ENCODE results near the gene MARF1. TPM values are rescaled to one million over a fixed set of nuclear protein-coding genes. Genes with fewer than 3 reads are reported as not detected.

The MARF1 gene
- total and polyA plus RNA-seq, 2 of the 8 experiments (the other 6 are each of a cell fraction or from before 2014, with no cell fraction given): 5.6 to 31.4 TPM

DNA sequence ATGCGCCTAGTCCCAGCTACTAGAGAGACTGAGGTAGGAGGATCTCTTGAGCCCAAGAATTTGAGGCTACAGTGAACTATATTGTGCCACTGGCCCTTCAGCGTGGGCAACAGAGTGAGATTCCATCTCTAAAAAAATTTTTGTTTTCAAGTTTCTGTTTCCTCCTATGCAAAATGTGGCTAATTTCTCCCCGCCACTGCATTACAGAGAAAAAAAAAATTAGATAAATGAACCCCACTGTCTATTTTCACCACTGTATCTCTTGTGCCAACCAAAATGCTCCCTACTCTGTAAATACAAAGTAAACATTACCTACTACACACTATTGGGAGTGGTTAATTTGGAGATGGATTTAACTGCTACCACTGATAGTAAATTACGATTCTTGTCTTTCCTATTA lies 2.0 kb downstream of the MARF1 start:
- H3K14ac ChIP-seq (ENCODE audit: insufficient read length): no peak overlapping the region
- 0 out of 7 replicates have a peak overlapping the region, but pooled peaks of 1 of the 4 experiments have one; percentile 11 for H3K9ac ChIP-seq (replicated peaks in 1 of 4; ENCODE audit: extremely low read depth in 1 of 4, low read depth in 3 of 4, low read length in 3 of 4)
- H3K27ac ChIP-seq (ENCODE audit: low read depth, low read length): no peak overlapping the region
- no peak overlapping the region for H4K5ac ChIP-seq (ENCODE audit: insufficient read length, low read depth, low read length)
- DNase-seq (ENCODE audit: low read depth in 1 of 2, low spot score in 2 of 2) (no peak), FAIRE-seq (no peak)
- peaks cover 2 to 21% (median 14%) of the 10 kb centered on the region in 4 experiments; a peak in 7 of 8 replicates for H3K36me3 ChIP-seq (ENCODE audit: control insufficient read depth in 2 of 4, insufficient read depth in 4 of 4, low read length in 3 of 4)
- no peak overlapping the region for H2BK20ac ChIP-seq (ENCODE audit: low read length)
- no peak overlapping the region for H4K91ac ChIP-seq (replicated peaks; ENCODE audit: insufficient read length, low read length)
- no peak overlapping the region for H3K4me3 ChIP-seq (ENCODE audit: extremely low read depth in 1 of 4, insufficient read depth in 2 of 4, low read depth in 3 of 4, low read length in 4 of 4)
- no peak overlapping the region for H3K4me2 ChIP-seq (ENCODE audit: insufficient read depth in 1 of 2, low read depth in 2 of 2, low read length in 2 of 2)
- H3K79me1 ChIP-seq (ENCODE audit: low read depth, low read length): no peaks in the 10 kb centered on the region
- no peak overlapping the region for H2BK15ac ChIP-seq (ENCODE audit: low read length)
- no peak overlapping the region for H2BK12ac ChIP-seq (ENCODE audit: low read depth, low read length)
- no peak overlapping the region for H3K23ac ChIP-seq (ENCODE audit: insufficient read length)
- no peaks in the 10 kb centered on the region for H3K9me3 ChIP-seq (ENCODE audit: insufficient read depth in 2 of 2, low read depth in 1 of 2, low read length in 1 of 2)
- no peak overlapping the region for H2AFZ ChIP-seq (ENCODE audit: low read length)
- no peak overlapping the region for H3K56ac ChIP-seq (replicated peaks; ENCODE audit: insufficient read length, low read depth, low read length)
- peaks cover 0 to 8% (median 2%) of the 10 kb centered on the region in 4 experiments; a peak in 3 of 7 replicates for H3K4me1 ChIP-seq (replicated peaks in 1 of 4; ENCODE audit: control insufficient read depth in 3 of 4, insufficient read depth in 4 of 4, low read length in 3 of 4)
- POLR2A ChIA-PET (ENCODE audit: partially characterized antibody): interaction anchor here (1.0 kb wide), 1 partner anchor 13 kb away, joined by 4 read pairs; no protein-coding TSS in a partner anchor
- H3K79me2 ChIP-seq (ENCODE audit: control insufficient read depth in 1 of 2, insufficient read depth in 2 of 2, low read length in 2 of 2): peaks cover 5 to 28% of the 10 kb centered on the region in 2 experiments
- no peak overlapping the region for H3K4ac ChIP-seq (replicated peaks; ENCODE audit: insufficient read length, low read depth, low read length)
- CTCF ChIA-PET (ENCODE audit: partially characterized antibody): interaction anchor here (0.8 kb wide), 1 partner anchor 26 kb away, joined by 3 read pairs; no protein-coding TSS in a partner anchor
- no peak overlapping the region for H2BK5ac ChIP-seq (ENCODE audit: low read depth, low read length)
- H3K23me2 ChIP-seq (ENCODE audit: low read depth, low read length): no peaks in the 10 kb centered on the region
- no peak overlapping the region for H4K8ac ChIP-seq (ENCODE audit: extremely low read depth, insufficient read depth, low read length)
- no peak overlapping the region for H3K18ac ChIP-seq (ENCODE audit: extremely low read depth, low read length)
- peaks cover 0 to 4% of the 10 kb centered on the region in 2 experiments for H4K20me1 ChIP-seq (replicated peaks in 1 of 2; ENCODE audit: control insufficient read depth in 1 of 2, insufficient read depth in 2 of 2, low read length in 2 of 2)
- H2BK120ac ChIP-seq (replicated peaks; ENCODE audit: low read depth, low read length): no peak overlapping the region
- no peaks in the 10 kb centered on the region for H3K27me3 ChIP-seq (replicated peaks in 1 of 4; ENCODE audit: control insufficient read depth in 3 of 4, extremely low read depth in 1 of 4, insufficient read depth in 3 of 4, low read length in 3 of 4)
- 88% methylated on average over 4 of the region's 4 CpGs; no CpG with 5 or more reads in 1 of the 2 experiments for WGBS, 2 experiments (ENCODE audit: extremely low coverage in 1 of 2, insufficient coverage in 1 of 2, insufficient read length in 1 of 2, insufficient replicate concordance in 2 of 2, low coverage in 1 of 2, low lambda C conversion rate in 2 of 2, missing lambda C conversion rate in 1 of 2)
- no peak overlapping the region for H2AK5ac ChIP-seq (ENCODE audit: low read depth, low read length)
- TF ChIP-seq, protein P1, sequence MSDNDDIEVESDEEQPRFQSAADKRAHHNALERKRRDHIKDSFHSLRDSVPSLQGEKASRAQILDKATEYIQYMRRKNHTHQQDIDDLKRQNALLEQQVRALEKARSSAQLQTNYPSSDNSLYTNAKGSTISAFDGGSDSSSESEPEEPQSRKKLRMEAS (IDR thresholded peaks at IDR 0.05): no peak
- TF ChIP-seq GTF2F1 (IDR thresholded peaks at IDR 0.05; ENCODE audit: borderline replicate concordance, low read depth, low read length) (no peak), CBX5 (IDR thresholded peaks at IDR 0.05; ENCODE audit: low read depth, low read length) (no peak), TEAD4 (IDR thresholded peaks at IDR 0.05; ENCODE audit: low read depth, low read length) (no peak), CTBP2 (IDR thresholded peaks at IDR 0.05; ENCODE audit: borderline replicate concordance, insufficient read depth, insufficient read length, low read length) (no peak), TAF7 (optimal IDR thresholded peaks at IDR 0.05; ENCODE audit: borderline replicate concordance, low read depth, low read length) (no peak), HDAC2 (IDR thresholded peaks at IDR 0.05; ENCODE audit: borderline replicate concordance in 1 of 2, low read depth in 2 of 2, low read length in 2 of 2) (no peak), SIRT6 (IDR thresholded peaks at IDR 0.05; ENCODE audit: low read length) (no peak), CHD1 (IDR thresholded peaks at IDR 0.05; ENCODE audit: low read depth, low read length) (no peak), CREB1 (IDR thresholded peaks at IDR 0.05) (no peak), BACH1 (IDR thresholded peaks at IDR 0.05; ENCODE audit: low read length) (no peak), BCL11A (IDR thresholded peaks at IDR 0.05; ENCODE audit: low read depth in 2 of 2, low read length in 2 of 2) (no peak), KDM4A (IDR thresholded peaks at IDR 0.05; ENCODE audit: low read depth, low read length, severe bottlenecking) (no peak), ASH2L (IDR thresholded peaks at IDR 0.05; ENCODE audit: low read length) (no peak)

Data from H1 (cell line).